DMS79 treated with DMSO at 0.1 percent for 48 hours (cell line): ENCODE data around the gene OR2G2.

Experiments used
- DNase-seq: peaks from one replicate; lab custom pipeline; 2025; lab: John Stamatoyannopoulos, UW

OR2G2 gene, protein sequence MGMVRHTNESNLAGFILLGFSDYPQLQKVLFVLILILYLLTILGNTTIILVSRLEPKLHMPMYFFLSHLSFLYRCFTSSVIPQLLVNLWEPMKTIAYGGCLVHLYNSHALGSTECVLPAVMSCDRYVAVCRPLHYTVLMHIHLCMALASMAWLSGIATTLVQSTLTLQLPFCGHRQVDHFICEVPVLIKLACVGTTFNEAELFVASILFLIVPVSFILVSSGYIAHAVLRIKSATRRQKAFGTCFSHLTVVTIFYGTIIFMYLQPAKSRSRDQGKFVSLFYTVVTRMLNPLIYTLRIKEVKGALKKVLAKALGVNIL

GRCh38 chr1:247588060-247588459 lies at the start of gene OR2G2:
TSS of gene OR2G2 (plus strand) at chr1:247588360. CDS start at chr1:247588360, 0 bp downstream.
- DNase-seq, result no peak

DNA sequence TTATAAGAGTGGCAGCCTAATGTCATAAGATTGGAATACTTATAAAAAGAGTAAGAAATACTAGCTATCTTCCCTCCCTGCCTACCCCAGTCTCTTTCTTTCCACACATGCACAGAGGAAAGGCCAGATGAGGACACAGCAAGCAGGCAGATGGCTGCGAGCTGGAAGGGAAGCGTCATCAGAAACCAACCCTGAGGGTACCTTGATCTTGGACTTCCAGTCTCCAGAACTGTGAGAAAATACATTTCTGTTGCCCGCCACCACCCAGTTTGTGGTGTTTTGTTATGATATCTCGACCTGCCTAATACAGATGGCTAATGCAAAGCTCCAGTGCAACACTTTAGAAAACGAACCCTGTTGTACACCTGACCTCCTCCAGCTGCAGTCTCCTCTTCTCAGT lies 49.6 kb upstream of the OR2G2 start:
- DNase-seq, result no peak

- no peak for DNase-seq
Observed at GRCh38 chr1:247539215-247539614, 48.9 kb upstream of the OR2G2 start.

GRCh38 chr1:247540581-247540980 lies 47.6 kb upstream of the OR2G2 start:
- DNase-seq, result no peak

DNA sequence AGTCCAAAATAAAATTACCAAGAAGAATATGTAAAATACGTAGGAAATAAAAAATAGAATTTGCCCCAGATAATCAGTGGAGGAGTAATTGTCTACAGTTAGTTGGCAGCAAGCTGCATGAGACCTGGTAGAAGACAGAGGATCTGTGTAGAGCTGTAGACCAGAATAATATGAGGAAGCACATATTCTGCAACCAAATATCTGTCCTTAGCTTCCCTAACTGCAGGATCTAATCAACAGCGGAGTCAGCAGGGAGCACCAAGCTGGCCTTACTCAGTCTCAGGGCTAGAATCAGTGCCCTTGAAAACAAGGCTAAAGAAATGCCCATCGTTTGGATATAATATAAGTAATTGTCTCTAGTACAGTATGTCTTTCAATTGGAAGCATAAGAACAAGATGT lies 45.3 kb upstream of the OR2G2 start:
- DNase-seq, result no peak

DNA sequence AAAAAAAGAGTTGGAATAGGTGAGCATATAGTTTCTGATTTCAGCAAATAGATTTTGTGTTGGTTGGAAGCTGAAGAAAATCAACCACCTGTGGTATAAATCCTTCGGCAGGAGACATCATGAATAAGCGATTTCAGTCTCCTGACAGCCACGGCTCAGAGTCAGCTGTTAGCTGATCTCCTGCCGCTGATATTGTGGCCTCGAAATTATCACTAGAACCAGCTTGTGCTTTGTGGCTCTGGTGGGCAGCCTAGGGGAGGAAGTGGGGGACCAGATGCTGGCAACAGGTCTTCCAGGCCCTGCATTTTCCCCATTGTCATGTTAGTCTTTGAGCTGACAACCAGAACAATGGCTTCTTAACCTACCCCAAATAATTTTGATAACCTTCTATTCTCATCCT lies 40.1 kb upstream of the OR2G2 start:
- no peak for DNase-seq

DNA sequence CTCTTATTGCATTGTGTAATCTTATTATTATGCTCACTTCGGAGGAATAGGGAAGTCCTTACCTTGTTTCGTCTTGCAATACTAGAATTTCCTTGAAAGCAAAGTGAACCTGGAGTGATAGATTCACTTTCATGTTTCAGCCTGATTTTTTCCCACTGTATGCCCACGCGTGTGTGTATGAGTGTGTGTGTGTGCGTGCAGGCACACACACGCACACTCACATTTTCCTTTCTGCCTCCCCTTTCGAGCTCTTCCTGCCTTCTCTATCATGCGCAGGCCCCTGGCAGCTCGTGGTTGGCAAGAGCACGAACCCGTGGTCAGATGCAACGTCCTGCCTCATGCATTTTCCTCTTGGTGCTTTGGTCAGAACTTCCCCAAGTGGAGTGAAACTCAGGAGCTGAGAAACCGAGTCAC lies 39.4 kb upstream of the OR2G2 start, which contains the start of gene GCSAML:
Gene GCSAML (plus strand): TSS at position 366 of the 414 bp plus-strand sequence. CDS start 58 bp downstream, outside the sequence.
- no peak for DNase-seq

- no peak for DNase-seq
Observed at GRCh38 chr1:247551721-247552120, 36.4 kb upstream of the OR2G2 start.

DNA sequence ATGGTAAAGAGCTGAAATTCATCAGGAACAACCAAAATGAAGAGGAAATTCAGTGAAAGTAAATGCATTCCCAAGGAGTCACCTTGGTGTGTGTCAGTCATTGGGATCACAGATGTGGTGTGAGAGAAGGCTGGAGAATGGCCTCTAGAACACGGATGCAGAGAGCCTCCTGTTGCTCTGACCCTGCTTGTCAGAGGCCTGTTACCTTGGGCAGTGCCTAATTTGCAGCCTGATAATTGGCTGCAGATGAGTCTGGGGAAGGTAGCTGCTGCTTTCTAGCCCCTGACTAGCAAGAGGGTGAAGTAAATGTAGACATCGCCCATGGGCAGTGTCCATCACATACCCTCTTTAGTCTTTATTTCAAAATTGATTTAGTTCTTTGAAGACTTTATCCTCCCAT lies 35.9 kb upstream of the OR2G2 start:
- no peak for DNase-seq

GRCh38 chr1:247557926-247558674 lies 30.1 kb upstream of the OR2G2 start:
- no peak for DNase-seq

DNA sequence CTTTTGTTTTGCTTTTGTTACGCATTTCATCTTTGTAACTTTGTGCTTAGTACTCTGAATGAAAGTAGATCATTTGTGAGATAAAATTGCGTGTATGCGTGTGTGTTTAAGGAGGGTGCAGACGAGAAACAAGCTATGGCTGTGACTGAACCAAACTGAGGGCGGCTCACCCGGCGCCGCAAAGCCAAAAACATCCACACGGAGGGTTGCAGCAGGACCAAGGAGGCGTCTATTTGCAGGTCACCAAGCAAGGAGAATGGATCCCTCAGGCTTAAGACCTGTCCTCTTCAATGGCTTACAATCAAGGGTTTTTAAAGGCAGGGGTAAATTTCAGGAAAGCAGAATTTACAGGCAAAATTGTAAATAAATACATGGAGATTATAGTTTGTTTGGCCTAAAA lies 26.4 kb upstream of the OR2G2 start:
- no peak for DNase-seq

- DNase-seq, result no peak
Observed at GRCh38 chr1:247562198-247562597, 26.0 kb upstream of the OR2G2 start.

GRCh38 chr1:247574236-247574635 lies 13.9 kb upstream of the OR2G2 start:
- DNase-seq, result no peak

DNA sequence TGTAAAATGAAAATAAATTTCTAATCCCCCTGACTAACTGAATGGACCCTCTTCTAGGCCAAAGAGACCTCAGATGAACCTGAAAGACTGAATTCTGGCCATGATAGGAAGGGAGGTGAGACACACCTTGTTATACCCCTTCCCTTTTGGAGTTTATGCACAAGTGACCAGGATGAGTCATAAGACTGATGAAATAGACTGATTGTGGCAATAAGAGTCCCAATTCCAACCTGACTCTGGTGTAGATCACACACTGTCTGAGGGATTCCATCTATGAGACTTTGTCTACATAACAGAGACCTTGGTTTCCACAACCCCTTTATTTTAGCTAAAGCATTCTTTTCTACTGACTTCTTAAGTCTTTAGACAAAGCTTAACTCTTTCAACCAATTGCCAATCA lies 13.5 kb upstream of the OR2G2 start:
- DNase-seq, result no peak

GRCh38 chr1:247576514-247576913 lies 11.6 kb upstream of the OR2G2 start:
- no peak for DNase-seq

DNA sequence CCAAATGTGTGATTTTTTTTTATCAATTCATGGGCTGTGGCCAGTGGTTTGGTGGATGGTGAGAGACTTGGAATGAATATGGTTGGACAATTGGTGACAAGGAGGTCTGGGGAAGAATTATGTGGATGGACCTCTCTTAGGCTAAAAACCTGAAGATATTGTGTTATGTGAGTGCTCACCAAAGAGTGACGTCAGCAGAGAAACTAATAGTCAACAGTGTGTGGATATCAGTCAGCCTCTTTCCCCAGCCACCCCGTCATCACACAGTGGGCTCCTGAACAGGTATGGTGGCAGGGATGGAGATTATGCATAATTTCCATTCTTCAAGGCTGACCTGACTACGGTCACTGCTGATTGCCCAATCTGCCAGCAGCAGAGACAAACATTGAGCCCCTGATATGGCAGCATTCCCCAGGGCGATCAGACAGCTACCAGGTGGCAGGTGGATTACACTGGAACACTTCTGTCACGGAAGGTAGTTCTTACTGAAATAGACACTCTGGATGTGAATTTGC lies 9.2 kb upstream of the OR2G2 start:
- no peak for DNase-seq

DNA sequence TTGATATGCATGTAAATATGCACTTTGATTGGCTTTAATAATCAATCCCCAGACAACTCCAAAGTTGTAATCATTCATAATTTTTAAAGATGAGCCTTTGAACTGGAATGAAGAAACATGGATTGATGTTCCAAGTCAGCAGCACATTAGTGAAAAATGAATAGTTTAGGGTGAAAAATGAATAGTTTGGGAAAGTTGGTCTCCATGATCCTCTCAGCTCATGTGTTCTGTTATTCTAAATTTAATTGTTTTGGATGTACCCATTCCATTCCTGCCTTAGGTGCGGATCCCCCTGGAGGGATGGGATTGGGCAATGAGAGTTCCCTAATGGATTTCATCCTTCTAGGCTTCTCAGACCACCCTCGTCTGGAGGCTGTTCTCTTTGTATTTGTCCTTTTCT lies 17.1 kb downstream of the OR2G2 start, which contains the start of gene OR2G3:
Gene OR2G3 (plus strand): TSS at position 301 of the 400 bp plus-strand sequence. CDS start 0 bp downstream, at position 301.
- no peak for DNase-seq

- DNase-seq, result no peak
Observed at GRCh38 chr1:247613405-247613804, 25.2 kb downstream of the OR2G2 start.

DNA sequence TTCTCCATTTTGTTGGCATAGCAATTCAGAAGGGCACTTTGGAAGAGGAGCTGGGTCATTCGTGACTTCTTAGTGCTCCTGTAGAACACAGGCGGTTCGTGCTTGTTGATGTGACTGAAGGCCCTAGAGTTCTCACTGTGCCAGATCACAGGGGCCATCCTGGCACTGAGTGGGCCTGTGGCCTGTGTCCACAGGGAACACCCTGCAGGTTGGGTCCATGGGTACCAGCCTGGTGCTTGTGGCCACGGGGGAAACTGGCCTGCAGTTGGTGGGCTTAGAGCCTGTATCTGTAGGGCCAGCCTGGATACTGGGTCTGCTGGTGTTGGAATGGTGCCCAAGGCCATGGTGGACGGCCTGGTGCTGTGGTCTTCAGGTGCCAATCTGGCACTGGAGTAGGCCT lies 26.5 kb downstream of the OR2G2 start:
- no peak for DNase-seq

DNA sequence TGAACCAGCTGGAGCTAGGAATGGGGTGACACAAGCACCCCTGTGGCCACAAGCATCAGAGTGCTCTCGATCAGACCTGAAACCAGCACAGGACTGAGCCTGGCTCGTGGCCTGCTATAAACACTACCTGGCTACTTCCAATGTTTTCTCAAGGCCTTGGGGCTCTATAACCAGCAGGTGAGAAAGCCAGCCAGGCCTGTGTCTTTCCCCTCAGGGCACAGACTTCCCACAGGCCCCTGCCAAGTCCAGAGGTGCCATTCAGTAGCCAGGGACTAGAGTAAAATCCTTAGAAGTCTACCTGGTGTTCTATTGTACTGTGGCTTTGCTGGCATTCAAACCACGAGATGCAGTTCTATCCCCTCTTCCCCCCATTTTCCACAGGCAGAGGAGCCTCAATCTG lies 39.8 kb downstream of the OR2G2 start:
- no peak for DNase-seq

GRCh38 chr1:247638011-247638410 lies 49.9 kb downstream of the OR2G2 start:
- DNase-seq, result no peak

GRCh38 chr1:247638781-247639180 lies 50.6 kb downstream of the OR2G2 start:
- DNase-seq, result no peak
